HUES48 (cell line): ENCODE data around the gene SH3GL1.

Source experiments
- H3K27ac ChIP-seq: one replicate; pipeline ENCODE4 v1.7.0; 2013; ENCODE audit warnings: low read depth, low read length, inconsistent platforms
- H3K27me3 ChIP-seq: 2 replicates; pipeline ENCODE4 v1.6.1; 2013; ENCODE audit warnings: mild to moderate bottlenecking, low read length; ENCODE audit not compliant: control insufficient read depth, insufficient read depth
- H3K36me3 ChIP-seq: 2 replicates; pipeline ENCODE4 v1.6.1; 2013; ENCODE audit warnings: low read length; ENCODE audit not compliant: control insufficient read depth, insufficient read depth
- H3K4me1 ChIP-seq: 2 replicates; pipeline ENCODE4 v1.6.1; 2013; ENCODE audit warnings: mild to moderate bottlenecking, low read length; ENCODE audit not compliant: control insufficient read depth, insufficient read depth
- H3K4me3 ChIP-seq: 2 replicates; pipeline ENCODE4 v1.5.1; 2013; ENCODE audit warnings: mild to moderate bottlenecking, low read depth, low read length
- H3K9ac ChIP-seq: 2 replicates; pipeline ENCODE4 v1.6.1; 2013; ENCODE audit warnings: mild to moderate bottlenecking, low read depth, low read length, moderate library complexity
- H3K9me3 ChIP-seq: 2 replicates; pipeline ENCODE4 v1.6.1; 2013; ENCODE audit warnings: low read length; ENCODE audit not compliant: control insufficient read depth, insufficient read depth

The SH3GL1 gene

GRCh38 chr19:4385291-4386040 lies 14.9 kb downstream of the SH3GL1 start:
- Histone ChIP-seq H3K4me3 (no peak overlapping the region), H3K36me3 (peaks cover 7% of the 10 kb centered on the region; the same call in 1 of the 2 replicates)

GRCh38 chr19:4380254-4380727 lies 20.1 kb downstream of the SH3GL1 start:
- H3K4me1 ChIP-seq = peaks cover 21% of the 10 kb centered on the region
- no peak overlapping the region for H3K27ac ChIP-seq
- no peaks in the 10 kb centered on the region for H3K9me3 ChIP-seq
- no peak overlapping the region for H3K9ac ChIP-seq
- H3K4me3 ChIP-seq = no peak overlapping the region
- no peaks in the 10 kb centered on the region for H3K27me3 ChIP-seq
- peaks cover 7% of the 10 kb centered on the region; the same call in 1 of the 2 replicates for H3K36me3 ChIP-seq

More at GRCh38 chr19:4385291-4386040, 14.9 kb downstream of the SH3GL1 start:
- no peaks in the 10 kb centered on the region for H3K9me3 ChIP-seq
- no peak overlapping the region for H3K27ac ChIP-seq
- no peak overlapping the region for H3K9ac ChIP-seq
- H3K27me3 ChIP-seq = no peaks in the 10 kb centered on the region
- peaks cover 10% of the 10 kb centered on the region for H3K4me1 ChIP-seq

GRCh38 chr19:4379383-4380253 lies 20.7 kb downstream of the SH3GL1 start:
- H3K36me3 ChIP-seq = peaks cover 7% of the 10 kb centered on the region; the same call in 1 of the 2 replicates
- H3K27ac ChIP-seq = no peak overlapping the region
- H3K9ac ChIP-seq = no peak overlapping the region
- peaks cover 28% of the 10 kb centered on the region for H3K4me1 ChIP-seq
- H3K27me3 ChIP-seq = no peaks in the 10 kb centered on the region
- no peak overlapping the region for H3K4me3 ChIP-seq
- H3K9me3 ChIP-seq = no peaks in the 10 kb centered on the region

- Histone ChIP-seq H3K27me3 (no peaks in the 10 kb centered on the region), H3K9me3 (no peaks in the 10 kb centered on the region), H3K36me3 (peaks cover 6% of the 10 kb centered on the region; the same call in 1 of the 2 replicates), H3K4me3 (no peak overlapping the region), H3K27ac (no peak overlapping the region), H3K4me1 (peaks cover 33% of the 10 kb centered on the region), H3K9ac (no peak overlapping the region)
Observed at GRCh38 chr19:4378886-4379285, 21.5 kb downstream of the SH3GL1 start.

GRCh38 chr19:4376991-4377781 lies 23.2 kb downstream of the SH3GL1 start:
- Histone ChIP-seq H3K9me3 (no peaks in the 10 kb centered on the region), H3K36me3 (no peaks in the 10 kb centered on the region), H3K4me1 (peaks cover 33% of the 10 kb centered on the region), H3K4me3 (no peak overlapping the region), H3K27me3 (no peaks in the 10 kb centered on the region), H3K27ac (peak overlapping the region; percentile 50), H3K9ac (no peak overlapping the region)

DNA sequence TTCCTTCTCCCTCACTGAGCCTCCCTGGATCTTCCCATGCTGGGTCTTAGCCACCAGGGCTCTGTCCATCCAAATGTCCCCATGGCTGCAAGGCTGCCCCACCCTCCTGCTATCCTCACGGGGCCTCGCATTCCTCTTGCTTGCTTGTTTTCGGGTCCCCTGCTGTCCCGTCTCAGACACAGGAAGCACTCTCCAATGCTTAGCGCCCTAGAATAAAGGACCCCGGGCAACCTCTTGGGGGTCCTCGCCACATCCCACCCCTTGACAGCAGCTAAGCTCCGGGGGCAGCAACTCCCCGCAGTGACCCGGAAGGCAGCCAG lies 23.7 kb downstream of the SH3GL1 start:
- no peak overlapping the region for H3K9ac ChIP-seq
- peak overlapping the region; percentile 50 for H3K27ac ChIP-seq

GRCh38 chr19:4376028-4376670 lies 24.2 kb downstream of the SH3GL1 start:
- Histone ChIP-seq H3K36me3 (no peaks in the 10 kb centered on the region), H3K9ac (no peak overlapping the region), H3K9me3 (no peaks in the 10 kb centered on the region), H3K27me3 (no peaks in the 10 kb centered on the region), H3K27ac (peak overlapping the region; percentile 59), H3K4me3 (no peak overlapping the region), H3K4me1 (peaks cover 33% of the 10 kb centered on the region)

More for the DNA sequence above, 23.7 kb downstream of the SH3GL1 start:
- Histone ChIP-seq H3K36me3 (no peaks in the 10 kb centered on the region), H3K27me3 (no peaks in the 10 kb centered on the region), H3K4me3 (no peak overlapping the region), H3K4me1 (peaks cover 33% of the 10 kb centered on the region), H3K9me3 (no peaks in the 10 kb centered on the region)

DNA sequence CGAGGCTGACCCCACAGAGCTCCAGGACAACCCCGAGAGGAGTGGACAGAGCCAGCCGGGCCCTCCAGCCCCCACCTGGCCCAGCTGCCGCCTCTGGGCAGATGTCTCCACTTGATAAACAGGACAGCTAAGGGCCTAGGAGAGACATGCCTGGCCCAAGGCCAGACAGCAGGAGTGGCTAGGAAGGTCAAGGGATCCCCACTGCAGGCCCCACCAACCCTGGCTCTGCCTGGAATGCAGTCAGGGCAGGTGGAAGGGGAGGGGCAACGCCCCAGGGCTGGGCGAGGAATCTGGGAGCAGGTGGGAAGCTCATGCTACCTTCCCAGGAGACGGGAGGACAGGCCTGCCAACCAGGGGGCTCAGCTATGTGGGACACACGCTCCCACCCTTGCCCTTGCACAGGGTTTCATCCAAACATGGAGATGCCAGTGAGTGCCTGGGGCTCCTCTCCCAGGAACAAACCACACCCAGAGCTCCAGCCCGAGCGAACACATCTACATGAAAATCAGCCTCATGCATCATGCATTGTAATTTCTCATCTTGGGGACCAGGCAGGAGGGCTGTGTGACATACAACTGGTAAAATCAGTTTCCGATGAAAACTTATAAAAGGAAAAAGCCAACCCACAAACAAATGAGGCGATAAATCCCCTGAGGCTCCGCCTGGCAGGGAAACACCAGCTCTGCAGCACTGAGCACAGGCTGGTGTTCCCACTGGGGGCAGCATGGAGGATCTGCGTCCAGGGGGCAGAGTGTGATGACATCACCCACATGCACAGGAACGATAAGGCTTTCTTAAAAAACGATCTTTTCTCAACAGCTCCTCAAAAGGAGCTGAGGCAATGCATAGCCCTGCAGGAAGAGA lies 25.0 kb downstream of the SH3GL1 start:
- H3K9me3 ChIP-seq = no peaks in the 10 kb centered on the region
- peaks cover 33% of the 10 kb centered on the region for H3K4me1 ChIP-seq
- H3K36me3 ChIP-seq = no peaks in the 10 kb centered on the region
- H3K9ac ChIP-seq = peak overlapping the region; percentile 8; the same call in 1 of the 2 replicates
- H3K27me3 ChIP-seq = no peaks in the 10 kb centered on the region
- no peak overlapping the region for H3K4me3 ChIP-seq
- peak overlapping the region; percentile 59 for H3K27ac ChIP-seq

- Histone ChIP-seq H3K9me3 (no peaks in the 10 kb centered on the region), H3K9ac (peak overlapping the region; percentile 8; the same call in 1 of the 2 replicates), H3K4me3 (no peak overlapping the region), H3K27me3 (no peaks in the 10 kb centered on the region), H3K27ac (peak overlapping the region; percentile 59), H3K4me1 (peaks cover 39% of the 10 kb centered on the region), H3K36me3 (no peaks in the 10 kb centered on the region)
Observed at GRCh38 chr19:4374498-4375163, 25.7 kb downstream of the SH3GL1 start.
